ENCODE data around the gene BTF3. TPM values are rescaled to one million over a fixed set of nuclear protein-coding genes. Genes with fewer than 3 reads are reported as not detected.

Gene BTF3
- total RNA-seq, 2 donors from 2014 or later = 147 to 346 TPM

- 75 to 80% methylated on average over 2 of the region's 2 CpGs for WGBS, 2 donors
- no peaks in the 10 kb centered on the region for H3K4me1 ChIP-seq
- ATAC-seq (no peak), DNase-seq (no peak)
- no peak overlapping the region for H3K27ac ChIP-seq
- TF ChIP-seq CTCF (IDR thresholded peaks at IDR 0.05) = no peak
- TF ChIP-seq POLR2A (IDR thresholded peaks at IDR 0.05) = no peak
- H3K36me3 ChIP-seq (replicated peaks in 1 of 2; ENCODE audit: insufficient read depth in 1 of 2, low read depth in 2 of 2) = no peaks in the 10 kb centered on the region
- H3K27me3 ChIP-seq = no peaks in the 10 kb centered on the region
- H3K4me3 ChIP-seq = no peak overlapping the region
- no peaks in the 10 kb centered on the region for H3K9me3 ChIP-seq
- intact Hi-C loops (cut with DNase I) = no loop called here
Measured at GRCh38 chr5:73490088-73490487, 8.2 kb upstream of the BTF3 start.

GRCh38 chr5:73491155-73491554, 7.1 kb upstream of the BTF3 start:
- WGBS, 2 donors = 80 to 82% methylated on average over 1 of the region's 1 CpG
- no peaks in the 10 kb centered on the region for H3K9me3 ChIP-seq
- H3K36me3 ChIP-seq (replicated peaks in 1 of 2; ENCODE audit: insufficient read depth in 1 of 2, low read depth in 2 of 2) = no peaks in the 10 kb centered on the region
- no peak for DNase-seq
- intact Hi-C loops (cut with DNase I) = no loop called here
- H3K27me3 ChIP-seq = no peaks in the 10 kb centered on the region
- ATAC-seq = no peak
- H3K4me3 ChIP-seq = no peak overlapping the region
- no peaks in the 10 kb centered on the region for H3K4me1 ChIP-seq
- TF ChIP-seq CTCF (IDR thresholded peaks at IDR 0.05) = no peak
- no peak for TF ChIP-seq POLR2A (IDR thresholded peaks at IDR 0.05)
- no peak overlapping the region for H3K27ac ChIP-seq

DNA sequence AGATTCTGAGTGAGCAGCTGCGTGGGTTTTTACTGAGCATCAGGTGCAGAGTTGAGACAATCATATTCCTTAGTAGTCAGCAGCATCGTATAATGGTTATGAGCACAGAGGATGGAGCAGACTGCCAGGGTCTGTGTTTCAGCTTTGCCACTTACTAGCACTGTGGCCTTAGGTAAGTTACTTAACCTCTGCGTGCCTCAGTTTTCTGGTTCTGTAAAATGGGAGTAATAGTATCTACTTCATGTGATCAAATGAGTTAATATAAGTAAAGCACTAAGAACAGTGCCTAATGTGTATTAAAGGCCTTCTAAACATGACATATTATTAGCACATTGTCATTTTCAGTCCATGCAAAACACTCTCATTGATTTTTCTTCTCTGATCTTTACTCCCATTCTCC, 4.8 kb upstream of the BTF3 start:
- DNase-seq = no peak
- H3K27me3 ChIP-seq = no peaks in the 10 kb centered on the region
- peaks cover 8% of the 10 kb centered on the region for H3K4me1 ChIP-seq
- ATAC-seq = no peak
- WGBS, 2 donors = 64 to 72% methylated on average over 3 of the region's 3 CpGs
- no peak overlapping the region for H3K4me3 ChIP-seq
- intact Hi-C loops (cut with DNase I) = no loop called here
- H3K36me3 ChIP-seq (replicated peaks in 1 of 2; ENCODE audit: insufficient read depth in 1 of 2, low read depth in 2 of 2) = no peaks in the 10 kb centered on the region
- no peaks in the 10 kb centered on the region for H3K9me3 ChIP-seq
- TF ChIP-seq CTCF (IDR thresholded peaks at IDR 0.05) (no peak), POLR2A (IDR thresholded peaks at IDR 0.05) (no peak)
- no peak overlapping the region for H3K27ac ChIP-seq

DNA sequence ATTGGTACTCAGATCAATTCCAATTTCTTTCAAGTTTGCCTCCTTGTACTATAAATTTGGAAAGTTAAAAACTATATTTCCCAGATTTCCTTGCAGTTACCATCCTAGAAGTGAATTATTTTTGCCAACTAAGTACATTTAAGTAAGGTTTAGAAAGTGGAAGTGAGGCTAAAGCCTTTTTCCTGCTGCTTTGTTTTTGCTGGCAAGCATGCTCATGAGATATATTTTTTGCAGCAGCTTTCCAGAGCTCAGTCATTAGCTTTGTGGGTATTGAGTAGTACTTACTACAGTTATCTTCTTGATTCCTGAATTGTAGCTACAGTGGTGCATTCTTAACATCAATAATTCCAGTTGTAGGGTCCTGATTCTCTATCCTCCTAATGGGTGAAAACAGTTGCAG, 3.5 kb upstream of the BTF3 start:
- TF ChIP-seq POLR2A (IDR thresholded peaks at IDR 0.05) = no peak
- TF ChIP-seq CTCF (IDR thresholded peaks at IDR 0.05) = no peak
- H3K27me3 ChIP-seq = no peaks in the 10 kb centered on the region
- intact Hi-C loops (cut with DNase I) = no loop called here
- DNase-seq (no peak), ATAC-seq (no peak)
- peaks cover 14% of the 10 kb centered on the region for H3K4me1 ChIP-seq
- H3K36me3 ChIP-seq (replicated peaks in 1 of 2; ENCODE audit: insufficient read depth in 1 of 2, low read depth in 2 of 2) = no peaks in the 10 kb centered on the region
- H3K4me3 ChIP-seq = no peak overlapping the region
- H3K27ac ChIP-seq = no peak overlapping the region
- H3K9me3 ChIP-seq = no peaks in the 10 kb centered on the region

DNA sequence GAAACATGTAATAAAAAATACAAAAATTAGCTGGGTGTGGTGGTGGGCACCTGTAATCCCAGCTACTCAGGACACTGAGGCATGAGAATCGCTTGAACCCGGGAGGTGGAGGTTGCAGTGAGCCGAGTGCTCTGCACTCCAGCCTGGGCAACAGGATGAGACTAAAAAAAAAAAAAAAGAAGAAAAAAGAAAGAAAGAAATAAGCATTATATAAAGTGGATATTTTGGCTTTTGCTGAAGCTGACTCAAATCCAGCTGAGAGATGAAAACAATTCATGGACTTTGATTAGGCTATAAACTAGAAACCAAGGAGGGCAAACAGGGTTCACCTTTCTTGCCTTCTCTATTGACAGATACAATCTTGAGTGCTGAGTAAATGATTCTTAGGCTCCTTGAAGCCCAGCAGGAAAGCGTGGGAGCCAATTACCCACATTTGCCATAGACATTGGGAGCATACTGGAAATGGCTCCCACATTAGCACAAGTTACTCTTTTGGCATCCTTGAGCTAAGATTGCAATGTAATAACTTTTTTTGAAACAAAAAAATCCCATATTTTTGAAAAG, 2.4 kb upstream of the BTF3 start:
- Histone ChIP-seq H3K4me1 (peaks cover 26% of the 10 kb centered on the region), H3K27me3 (no peaks in the 10 kb centered on the region), H3K36me3 (replicated peaks in 1 of 2; ENCODE audit: insufficient read depth in 1 of 2, low read depth in 2 of 2) (no peaks in the 10 kb centered on the region), H3K9me3 (no peaks in the 10 kb centered on the region), H3K4me3 (no peak overlapping the region), H3K27ac (no peak overlapping the region)
- intact Hi-C loops (cut with DNase I) = no loop called here
- TF ChIP-seq CTCF (IDR thresholded peaks at IDR 0.05) (no peak), POLR2A (IDR thresholded peaks at IDR 0.05) (no peak)
- DNase-seq (no peak), ATAC-seq (no peak)
- WGBS, 2 donors = 80 to 95% methylated on average over 4 of the region's 4 CpGs

All from body of pancreas (tissue), 4 donors.